Measurements from ENCODE around the gene TBK1. TPM values are rescaled to one million over a fixed set of nuclear protein-coding genes. Genes with fewer than 3 reads are reported as not detected.

The TBK1 gene
- total and polyA plus RNA-seq, 11 donors: 7.8 to 16.9 (median 10.9) TPM

DNA sequence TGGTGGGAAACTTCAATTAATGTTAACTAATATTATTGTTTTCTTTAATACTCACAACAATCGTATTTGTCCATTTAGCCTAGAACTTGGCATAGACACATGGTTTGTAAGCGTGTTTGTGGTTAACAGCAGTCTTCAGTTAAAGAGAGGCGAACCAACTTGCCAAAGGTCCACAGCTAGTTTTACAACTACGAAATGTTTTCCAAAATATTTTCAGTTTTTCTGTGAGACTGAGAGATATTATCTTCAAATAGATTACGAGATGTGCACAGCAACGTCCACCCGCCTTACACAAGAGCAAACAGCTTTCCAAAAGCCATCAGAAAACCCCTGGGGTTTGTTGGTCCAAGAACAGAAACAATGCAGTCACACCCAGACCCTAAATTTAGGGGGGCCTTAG, 99.8 kb downstream of the TBK1 start:
- Histone ChIP-seq H3K27me3 (no peaks in the 10 kb centered on the region), H3K4me1 (peaks cover 0 to 14% (median 0%) of the 10 kb centered on the region in 12 donors), H3K9me3 (no peaks in the 10 kb centered on the region), H3K27ac (peak overlapping the region in 2 of 12 donors; percentile 18 to 23), H3K4me3 (no peak overlapping the region), H3K36me3 (no peaks in the 10 kb centered on the region)
- intact Hi-C loops (cut with DNase I): loop anchor here in 6 of 10 donors (2.0 to 10.0 kb wide), 4 partner anchors 53 to 61 kb away; partner anchors contain the start of gene RASSF3 (in 3 of the 6)
- DNase-seq (no peak), ATAC-seq (no peak)
- WGBS, 4 donors: 57 to 69% (median 62%) methylated on average over 7 of the region's 7 CpGs
- no peak for TF ChIP-seq CTCF (IDR thresholded peaks at IDR 0.05)
- no peak for TF ChIP-seq POLR2A (IDR thresholded peaks at IDR 0.05)

Other genes with a start within 250 kb of the TBK1 start
- gene KICS2, start 229.8 kb upstream of the TBK1 start, total RNA-seq: 1 to 10 TPM; 3.0 to 6.7 (median 5.1) TPM
- gene KICS2, start 229.8 kb upstream of the TBK1 start, polyA plus RNA-seq: 1 to 10 TPM; 1.8 to 3.7 TPM
- not detected for gene C12orf56, start 61.4 kb upstream of the TBK1 start, total RNA-seq
- not detected for gene C12orf56, start 61.4 kb upstream of the TBK1 start, polyA plus RNA-seq
- gene XPOT, start 47.7 kb upstream of the TBK1 start, total RNA-seq: 10 to 100 TPM; 12.3 to 37.6 (median 22.0) TPM
- gene XPOT, start 47.7 kb upstream of the TBK1 start, polyA plus RNA-seq: 10 to 100 TPM in 1 of 2 donors, 1 to 10 TPM in 1; 6.3 to 31.0 TPM
- 100 to 1,000 TPM in 4 of 9 donors, 10 to 100 TPM in 5; 59.7 to 116 (median 93.4) TPM for gene RASSF3, start 158.4 kb downstream of the TBK1 start, total RNA-seq
- gene RASSF3, start 158.4 kb downstream of the TBK1 start, polyA plus RNA-seq: 10 to 100 TPM; 32.8 to 55.4 TPM